ENCODE measurements around the gene TRIB2.

TRIB2 gene

GRCh38 chr2:12700989-12701388, 15.7 kb upstream of the TRIB2 start:
- DNase-seq (ENCODE audit: low read depth in 2 of 2): no peak

- no peak for DNase-seq (ENCODE audit: low read depth in 2 of 2)
Measured at GRCh38 chr2:12701786-12702167, 15.0 kb upstream of the TRIB2 start.

GRCh38 chr2:12702168-12703121, 14.3 kb upstream of the TRIB2 start:
- no peak for DNase-seq (ENCODE audit: low read depth in 2 of 2)

GRCh38 chr2:12704378-12704777, 12.4 kb upstream of the TRIB2 start:
- DNase-seq (ENCODE audit: low read depth in 2 of 2): no peak

GRCh38 chr2:12705230-12705629, 11.5 kb upstream of the TRIB2 start:
- no peak for DNase-seq (ENCODE audit: low read depth in 2 of 2)

- DNase-seq (ENCODE audit: low read depth in 2 of 2): no peak
Measured at GRCh38 chr2:12705742-12706141, 11.0 kb upstream of the TRIB2 start.

GRCh38 chr2:12708508-12709206, 8.1 kb upstream of the TRIB2 start:
- DNase-seq (ENCODE audit: low read depth in 2 of 2): no peak

GRCh38 chr2:12709207-12709522, 7.6 kb upstream of the TRIB2 start:
- no peak for DNase-seq (ENCODE audit: low read depth in 2 of 2)

GRCh38 chr2:12710301-12710700, 6.4 kb upstream of the TRIB2 start:
- DNase-seq (ENCODE audit: low read depth in 2 of 2): no peak

- no peak for DNase-seq (ENCODE audit: low read depth in 2 of 2)
Measured at GRCh38 chr2:12711339-12711738, 5.4 kb upstream of the TRIB2 start.

- no peak for DNase-seq (ENCODE audit: low read depth in 2 of 2)
Measured at GRCh38 chr2:12712881-12713280, 3.9 kb upstream of the TRIB2 start.

- DNase-seq (ENCODE audit: low read depth in 2 of 2): no peak
Measured at GRCh38 chr2:12714391-12715221, 2.1 kb upstream of the TRIB2 start.

- DNase-seq (ENCODE audit: low read depth in 2 of 2): no peak
Measured at GRCh38 chr2:12715258-12716031, 1.3 kb upstream of the TRIB2 start.

GRCh38 chr2:12716032-12716281, 779 bp upstream of the TRIB2 start:
- peak; percentile 45 to 69 for DNase-seq (ENCODE audit: low read depth in 2 of 2)

GRCh38 chr2:12717191-12718014, 667 bp downstream of the TRIB2 start:
- peak; percentile 14 for DNase-seq (ENCODE audit: low read depth in 2 of 2)

GRCh38 chr2:12718015-12718671, 1.4 kb downstream of the TRIB2 start:
- peak in 1 of 2 donors; percentile 2 for DNase-seq (ENCODE audit: low read depth in 2 of 2)

- no peak for DNase-seq (ENCODE audit: low read depth in 2 of 2)
Measured at GRCh38 chr2:12718711-12719399, 2.1 kb downstream of the TRIB2 start.

- no peak for DNase-seq (ENCODE audit: low read depth in 2 of 2)
Measured at GRCh38 chr2:12719400-12720277, 2.9 kb downstream of the TRIB2 start.

- DNase-seq (ENCODE audit: low read depth in 2 of 2): no peak
Measured at GRCh38 chr2:12720278-12720620, 3.5 kb downstream of the TRIB2 start.
